ENCODE results near the gene SMIM8.

- TF ChIP-seq CTCF (IDR thresholded peaks at IDR 0.05; ENCODE audit: insufficient read depth, low read length), result no peak
- TF ChIP-seq POLR2AphosphoS5 (IDR thresholded peaks at IDR 0.05; ENCODE audit: low read depth), result no peak
Measured at GRCh38 chr6:87342829-87343228, 20.4 kb downstream of the SMIM8 start.
